Fibroblast of villous mesenchyme (primary cell): ENCODE data around the gene LSP1. TPM values are rescaled to one million over a fixed set of nuclear protein-coding genes. Genes with fewer than 3 reads are reported as not detected.

Experiments
- DNase-seq: peaks from one replicate; pipeline ENCODE4 v3.0.0-alpha.2; 2010; ENCODE audit warnings: low read depth
- H3K4me3 ChIP-seq: 2 replicates; pipeline ENCODE4 v1.5.1; 2011; ENCODE audit warnings: low read depth, mild to moderate bottlenecking, low read length
- total RNA-seq: library from RNA; depleted of rRNA; stranded (reverse); fragments of >200 nt; gene quantifications from 2 replicates; pipeline ENCODE4 v1.2.3, GENCODE V29; 2012
- TF ChIP-seq, protein P1 (sequence below): IDR thresholded peaks from 2 replicates; pipeline ENCODE4 v1.5.1; 2012; ENCODE audit warnings: low read depth, mild to moderate bottlenecking, low read length; ENCODE audit not compliant: insufficient read depth

LSP1 gene
- total RNA-seq, 1 donor, result not detected

DNA sequence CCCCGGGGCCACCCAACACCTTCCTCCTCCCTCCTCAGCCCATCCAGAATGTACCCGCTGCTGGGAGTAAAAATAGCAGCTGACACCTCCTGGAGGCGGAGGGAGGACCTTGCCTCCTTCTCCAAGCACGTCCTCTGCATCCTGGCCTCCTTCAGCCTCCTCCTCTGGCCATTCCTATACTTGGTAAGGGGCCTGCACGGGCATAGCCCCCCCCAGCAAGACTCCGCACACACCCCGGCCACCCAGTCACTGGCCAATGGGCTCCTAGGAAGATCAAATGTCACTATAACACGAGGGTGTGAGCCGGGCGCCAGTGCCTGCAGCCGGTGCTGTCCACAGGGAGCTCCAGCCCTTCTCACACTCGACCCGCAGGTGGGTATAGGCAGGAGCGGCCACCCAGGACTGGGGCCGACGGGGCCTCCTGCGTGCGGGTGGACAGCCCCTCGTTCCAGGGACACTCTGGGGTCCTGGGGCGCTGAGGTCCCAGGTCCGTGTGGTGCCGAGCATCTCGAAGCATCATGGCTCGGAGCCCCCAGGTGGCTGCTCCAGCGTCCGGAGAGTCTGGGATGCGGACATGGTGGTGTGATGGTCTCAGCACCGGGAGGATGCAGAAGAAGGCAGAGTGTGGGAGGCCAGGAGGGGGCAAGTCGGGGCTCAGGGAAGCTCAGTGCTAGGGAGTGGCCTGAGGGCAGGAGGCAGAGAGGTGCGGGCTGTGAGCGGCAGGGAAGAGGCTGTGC is 66.7 kb downstream of the LSP1 start, which contains the start of gene TNNT3:
Gene TNNT3, plus strand, starts transcription at position 313 of the 737 bp plus-strand sequence. CDS start 3,172 bp downstream, outside the sequence.
- DNase-seq, result no peak
- TF ChIP-seq, protein P1, sequence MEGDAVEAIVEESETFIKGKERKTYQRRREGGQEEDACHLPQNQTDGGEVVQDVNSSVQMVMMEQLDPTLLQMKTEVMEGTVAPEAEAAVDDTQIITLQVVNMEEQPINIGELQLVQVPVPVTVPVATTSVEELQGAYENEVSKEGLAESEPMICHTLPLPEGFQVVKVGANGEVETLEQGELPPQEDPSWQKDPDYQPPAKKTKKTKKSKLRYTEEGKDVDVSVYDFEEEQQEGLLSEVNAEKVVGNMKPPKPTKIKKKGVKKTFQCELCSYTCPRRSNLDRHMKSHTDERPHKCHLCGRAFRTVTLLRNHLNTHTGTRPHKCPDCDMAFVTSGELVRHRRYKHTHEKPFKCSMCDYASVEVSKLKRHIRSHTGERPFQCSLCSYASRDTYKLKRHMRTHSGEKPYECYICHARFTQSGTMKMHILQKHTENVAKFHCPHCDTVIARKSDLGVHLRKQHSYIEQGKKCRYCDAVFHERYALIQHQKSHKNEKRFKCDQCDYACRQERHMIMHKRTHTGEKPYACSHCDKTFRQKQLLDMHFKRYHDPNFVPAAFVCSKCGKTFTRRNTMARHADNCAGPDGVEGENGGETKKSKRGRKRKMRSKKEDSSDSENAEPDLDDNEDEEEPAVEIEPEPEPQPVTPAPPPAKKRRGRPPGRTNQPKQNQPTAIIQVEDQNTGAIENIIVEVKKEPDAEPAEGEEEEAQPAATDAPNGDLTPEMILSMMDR, result peak; percentile 13
- no peak within 1 kb of the TSS for H3K4me3 ChIP-seq

DNA sequence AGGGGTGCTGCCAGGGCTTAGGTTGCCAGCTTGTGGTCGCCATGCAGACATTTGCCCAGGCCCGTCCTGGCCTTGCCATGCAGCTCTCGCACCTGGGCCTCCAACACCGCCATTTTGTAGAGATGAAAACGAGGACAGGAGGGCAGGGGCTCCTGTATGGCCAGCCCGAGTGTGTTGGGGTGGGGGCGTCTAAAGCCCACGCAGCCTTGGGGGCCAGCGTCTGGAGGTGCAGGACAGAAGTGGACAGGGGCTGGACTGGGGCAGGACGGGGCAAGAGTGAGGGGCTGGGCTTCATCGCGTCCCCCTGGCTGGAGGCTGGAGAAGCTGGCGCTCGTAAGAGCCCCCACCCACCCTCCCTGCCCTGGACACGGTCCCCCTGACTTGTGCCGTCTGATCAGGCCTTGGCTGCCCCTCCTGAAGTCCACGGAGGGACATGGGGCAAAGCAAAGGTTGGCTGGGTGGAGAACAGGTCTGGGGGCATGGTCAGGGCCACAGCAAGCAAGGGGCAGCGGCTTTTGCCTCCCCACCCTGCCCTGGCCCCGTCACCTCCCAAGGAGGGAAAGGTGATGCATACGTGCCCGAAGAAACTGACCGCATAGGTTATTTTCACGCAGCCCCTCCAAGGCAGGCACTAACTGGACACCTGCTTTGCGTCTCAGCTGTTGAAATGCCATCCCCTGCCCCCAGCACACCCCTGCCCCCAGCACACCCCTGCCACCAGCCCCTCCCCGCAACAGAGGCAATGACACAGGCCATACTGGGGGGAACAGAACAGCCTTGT is 67.4 kb downstream of the LSP1 start:
- TF ChIP-seq, protein P1, result no peak
- DNase-seq, result no peak
- H3K4me3 ChIP-seq, result no peak overlapping the region

DNA sequence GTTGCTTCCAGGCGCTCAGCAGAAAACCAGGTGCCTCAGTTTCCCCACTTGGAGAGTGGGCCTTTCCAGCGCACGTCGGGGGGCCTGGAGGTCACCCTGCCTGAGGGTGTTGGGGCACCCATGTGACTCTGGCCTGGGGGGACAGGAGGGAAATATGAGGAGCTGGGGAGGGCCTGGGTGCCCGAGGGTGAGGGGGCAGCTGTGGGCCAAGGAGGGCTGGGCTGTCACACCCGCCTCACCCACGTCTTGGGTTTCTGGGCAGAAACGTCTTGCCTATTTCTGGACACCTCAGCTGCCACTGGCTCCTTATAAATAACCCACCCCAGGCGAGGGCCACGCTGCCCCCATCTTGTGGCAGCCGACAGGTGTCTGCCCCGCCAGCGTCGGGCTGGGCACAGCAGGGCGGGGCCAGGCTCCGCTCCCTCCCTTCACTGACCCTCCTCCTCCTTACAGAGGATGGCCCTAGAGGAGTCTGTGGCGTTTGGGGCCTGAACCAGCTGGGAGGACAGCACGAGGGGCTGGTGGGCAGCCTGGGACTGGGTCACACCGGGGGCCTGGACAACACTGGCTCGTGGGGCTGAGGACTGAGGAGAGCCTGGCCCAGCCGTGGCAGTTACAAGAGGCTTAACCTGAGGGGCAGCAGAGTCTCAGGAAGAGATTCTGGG is 68.2 kb downstream of the LSP1 start:
- TF ChIP-seq, protein P1, result no peak
- no peak for DNase-seq

DNA sequence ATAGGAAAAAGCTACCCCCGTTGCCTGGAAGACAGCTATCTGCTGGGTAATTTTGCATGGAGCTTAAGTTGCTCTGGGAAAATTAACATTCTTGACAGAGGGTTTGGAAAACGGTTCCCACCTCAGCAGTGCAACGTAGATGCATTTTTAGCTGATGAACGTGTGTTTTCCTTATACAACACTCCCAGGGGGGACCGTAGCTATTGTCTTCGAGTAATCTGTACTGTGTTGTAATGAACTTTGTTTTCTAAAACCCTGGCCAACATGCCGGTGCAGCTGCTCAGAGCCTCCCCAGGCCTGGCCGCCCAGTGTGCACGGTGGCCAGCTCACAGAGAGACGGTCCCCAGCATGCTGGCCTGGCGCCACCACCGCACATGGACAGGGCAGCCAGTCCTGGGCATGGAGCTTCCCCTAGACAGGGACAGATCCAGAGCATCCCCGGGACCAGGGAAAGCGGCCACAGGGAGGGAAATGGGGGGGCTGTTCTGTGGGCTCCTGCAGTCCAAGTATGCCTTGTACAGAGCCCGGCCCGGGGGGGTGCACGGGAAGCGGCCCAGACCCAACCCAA is 68.8 kb downstream of the LSP1 start:
- H3K4me3 ChIP-seq, result no peak overlapping the region
- DNase-seq, result no peak
- TF ChIP-seq, protein P1, result no peak

More for the DNA sequence above, 68.2 kb downstream of the LSP1 start:
- no peak overlapping the region for H3K4me3 ChIP-seq

DNA sequence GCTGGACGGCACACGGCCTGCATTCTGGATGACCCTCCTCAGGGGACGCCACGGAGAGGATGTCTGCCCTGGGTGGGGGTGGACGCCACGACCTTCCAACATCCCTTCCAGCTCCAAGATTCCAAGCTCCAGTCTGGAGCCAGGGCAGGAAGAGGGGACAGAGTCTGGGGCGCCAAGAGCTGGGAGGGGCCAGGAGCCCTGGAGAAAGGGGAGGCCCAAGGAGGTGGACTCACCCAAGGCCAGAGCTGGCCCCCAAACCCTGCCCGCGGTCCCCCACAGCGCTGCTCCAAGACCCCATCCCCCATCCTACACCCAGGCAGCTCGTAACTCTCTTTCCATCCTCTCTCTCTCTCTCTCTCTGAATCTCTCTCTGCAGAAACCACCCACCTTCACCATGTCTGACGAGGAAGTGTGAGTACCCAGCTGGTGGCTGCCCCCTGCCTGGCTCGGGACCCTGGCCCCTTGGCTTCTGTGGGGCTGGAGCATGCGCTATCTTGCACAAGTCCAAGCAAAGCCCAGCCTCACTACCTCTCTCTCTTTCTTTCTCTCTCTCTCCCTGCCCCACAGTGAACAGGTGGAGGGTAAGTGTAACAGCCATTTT is 69.7 kb downstream of the LSP1 start:
- TF ChIP-seq, protein P1, result no peak
- no peak for DNase-seq
- no peak overlapping the region for H3K4me3 ChIP-seq
